Neural progenitor cell (in vitro differentiated cells): ENCODE results near the gene BRINP2. TPM values are rescaled to one million over a fixed set of nuclear protein-coding genes. Genes with fewer than 3 reads are reported as not detected.

ENCODE experiments used
- DNase-seq: peaks from one replicate; pipeline ENCODE4 v3.0.0-alpha.2; 2016; ENCODE audit warnings: low spot score
- H2AFZ ChIP-seq: fragments of 200-600 bp; sonication (generic); replicated peaks from 2 replicates; pipeline ENCODE4 v1.6.1; 2016; ENCODE audit warnings: antibody characterized with exemption
- H3F3A ChIP-seq: fragments of 200-600 bp; sonication (generic); 2 replicates; pipeline ENCODE4 v1.6.1; 2016; ENCODE audit warnings: antibody characterized with exemption, low read depth
- H3K27ac ChIP-seq: fragments of 200-600 bp; sonication (generic); 2 replicates; pipeline ENCODE4 v1.5.1; 2016; ENCODE audit warnings: mild to moderate bottlenecking
- H3K27me3 ChIP-seq: fragments of 200-600 bp; sonication (generic); 2 replicates; pipeline ENCODE4 v1.6.1; 2016; ENCODE audit warnings: mild to moderate bottlenecking, moderate library complexity
- H3K36me3 ChIP-seq: fragments of 200-600 bp; sonication (generic); 2 replicates; pipeline ENCODE4 v1.5.1; 2016
- H3K4me1 ChIP-seq: fragments of 200-600 bp; sonication (generic); 2 replicates; pipeline ENCODE4 v1.6.1; 2016; ENCODE audit warnings: mixed run types
- H3K4me2 ChIP-seq: fragments of 200-600 bp; sonication (generic); 2 replicates; pipeline ENCODE4 v1.6.1; 2016
- H3K4me3 ChIP-seq: fragments of 200-600 bp; sonication (generic); 2 replicates; pipeline ENCODE4 v1.5.1; 2016
- H3K79me2 ChIP-seq: fragments of 200-600 bp; sonication (generic); 2 replicates; pipeline ENCODE4 v1.6.1; 2016; ENCODE audit warnings: low read depth
- H3K9ac ChIP-seq: fragments of 200-600 bp; sonication (generic); 2 replicates; pipeline ENCODE4 v1.6.1; 2016
- H3K9me3 ChIP-seq: fragments of 200-600 bp; sonication (generic); 2 replicates; pipeline ENCODE4 v1.5.1; 2016; ENCODE audit warnings: low read depth
- H4K20me1 ChIP-seq: fragments of 200-600 bp; sonication (generic); 2 replicates; pipeline ENCODE4 v1.6.1; 2016; ENCODE audit warnings: low read depth
- H3K27ac Mint-ChIP-seq: 3 replicates; pipeline ENCODE4 v1.8.0; 2021; ENCODE audit warnings: mixed read lengths
- H3K27me3 Mint-ChIP-seq: 2 replicates; pipeline ENCODE4 v1.8.0; 2022; ENCODE audit warnings: low read depth, mild to moderate bottlenecking, inconsistent platforms, moderate library complexity, mixed read lengths; ENCODE audit not compliant: insufficient read depth
- H3K36me3 Mint-ChIP-seq: 3 replicates; pipeline ENCODE4 v1.8.0; 2021; ENCODE audit warnings: mixed read lengths
- H3K4me1 Mint-ChIP-seq: 3 replicates; pipeline ENCODE4 v1.8.0; 2021; ENCODE audit warnings: mixed read lengths
- H3K4me3 Mint-ChIP-seq: 3 replicates; pipeline ENCODE4 v1.8.0; 2021; ENCODE audit warnings: mild to moderate bottlenecking, moderate library complexity, mixed read lengths
- H3K9me3 Mint-ChIP-seq: 3 replicates; pipeline ENCODE4 v1.8.0; 2020; ENCODE audit warnings: mixed read lengths
- CTCF ChIP-seq: fragments of 200-600 bp; sonication (generic); IDR thresholded peaks from 2 replicates; pipeline ENCODE4 v1.5.1; 2017; ENCODE audit warnings: antibody characterized with exemption, mild to moderate bottlenecking
- EZH2 ChIP-seq: fragments of 200-600 bp; sonication (generic); IDR thresholded peaks from 2 replicates; pipeline ENCODE4 v1.6.1; 2017; ENCODE audit warnings: antibody characterized with exemption, mild to moderate bottlenecking, moderate library complexity
- EZH2phosphoT487 ChIP-seq: fragments of 200-600 bp; sonication (generic); IDR thresholded peaks from 2 replicates; pipeline ENCODE4 v1.6.1; 2017; ENCODE audit warnings: antibody characterized with exemption
- total RNA-seq: library from RNA; depleted of rRNA; stranded (reverse); fragments of >200 nt; gene quantifications from 2 replicates; pipeline ENCODE4 v1.2.3, GENCODE V29; 2015; ENCODE audit warnings: low replicate concordance

Gene BRINP2
- total RNA-seq, 1 donor from 2014 or later, result not detected

GRCh38 chr1:177227978-177228692 is 57.4 kb downstream of the BRINP2 start:
- no peak overlapping the region for H3K4me3 Mint-ChIP-seq
- DNase-seq, result no peak
- no peaks in the 10 kb centered on the region for H3K36me3 Mint-ChIP-seq
- H3K27ac ChIP-seq, result no peak overlapping the region
- no peak overlapping the region for H3K4me3 ChIP-seq
- no peak overlapping the region for H2AFZ ChIP-seq
- H3F3A ChIP-seq, result no peaks in the 10 kb centered on the region
- no peak overlapping the region for H3K27ac Mint-ChIP-seq
- no peaks in the 10 kb centered on the region for H3K9me3 Mint-ChIP-seq
- H3K27me3 ChIP-seq, result no peaks in the 10 kb centered on the region
- peaks cover 14% of the 10 kb centered on the region for H3K4me1 Mint-ChIP-seq
- H3K4me1 ChIP-seq, result peaks cover 4% of the 10 kb centered on the region
- no peak overlapping the region for H3K9ac ChIP-seq
- H3K4me2 ChIP-seq, result no peak overlapping the region
- no peaks in the 10 kb centered on the region for H3K79me2 ChIP-seq
- no peaks in the 10 kb centered on the region for H4K20me1 ChIP-seq
- peaks cover 4% of the 10 kb centered on the region for H3K27me3 Mint-ChIP-seq
- no peak for TF ChIP-seq EZH2
- no peak for TF ChIP-seq EZH2phosphoT487
- TF ChIP-seq CTCF, result no peak
- H3K9me3 ChIP-seq, result no peaks in the 10 kb centered on the region
- no peaks in the 10 kb centered on the region for H3K36me3 ChIP-seq

GRCh38 chr1:177228693-177229065 is 57.9 kb downstream of the BRINP2 start:
- DNase-seq, result no peak
- H2AFZ ChIP-seq, result no peak overlapping the region
- TF ChIP-seq EZH2 (no peak), EZH2phosphoT487 (no peak), CTCF (no peak)

GRCh38 chr1:177229781-177230180 is 59.0 kb downstream of the BRINP2 start:
- Histone ChIP-seq H4K20me1 (no peaks in the 10 kb centered on the region), H3K27ac (no peak overlapping the region), H3K27me3 (no peaks in the 10 kb centered on the region), H3F3A (no peaks in the 10 kb centered on the region), H3K9ac (no peak overlapping the region), H3K4me3 (no peak overlapping the region), H3K79me2 (no peaks in the 10 kb centered on the region), H3K4me2 (no peak overlapping the region), H3K4me1 (peaks cover 8% of the 10 kb centered on the region), H3K36me3 (no peaks in the 10 kb centered on the region), H3K9me3 (no peaks in the 10 kb centered on the region), H2AFZ (no peak overlapping the region)
- peaks cover 4% of the 10 kb centered on the region for H3K27me3 Mint-ChIP-seq
- TF ChIP-seq EZH2 (no peak), CTCF (no peak), EZH2phosphoT487 (no peak)
- no peak for DNase-seq
- H3K4me3 Mint-ChIP-seq, result no peak overlapping the region
- H3K4me1 Mint-ChIP-seq, result peaks cover 22% of the 10 kb centered on the region
- H3K36me3 Mint-ChIP-seq, result no peaks in the 10 kb centered on the region
- H3K27ac Mint-ChIP-seq, result no peak overlapping the region
- no peaks in the 10 kb centered on the region for H3K9me3 Mint-ChIP-seq

More at GRCh38 chr1:177228693-177229065, 57.9 kb downstream of the BRINP2 start:
- H3K4me3 ChIP-seq, result no peak overlapping the region
- no peak overlapping the region for H3K27ac ChIP-seq
- Mint-ChIP-seq H3K27me3 (peaks cover 4% of the 10 kb centered on the region), H3K27ac (no peak overlapping the region), H3K4me1 (peaks cover 19% of the 10 kb centered on the region), H3K36me3 (no peaks in the 10 kb centered on the region), H3K9me3 (no peaks in the 10 kb centered on the region), H3K4me3 (no peak overlapping the region)
- H3K4me1 ChIP-seq, result peaks cover 7% of the 10 kb centered on the region
- no peaks in the 10 kb centered on the region for H3K9me3 ChIP-seq
- H3K27me3 ChIP-seq, result no peaks in the 10 kb centered on the region
- no peaks in the 10 kb centered on the region for H4K20me1 ChIP-seq
- no peaks in the 10 kb centered on the region for H3K36me3 ChIP-seq
- no peaks in the 10 kb centered on the region for H3F3A ChIP-seq
- H3K9ac ChIP-seq, result no peak overlapping the region
- no peaks in the 10 kb centered on the region for H3K79me2 ChIP-seq
- no peak overlapping the region for H3K4me2 ChIP-seq
